H9 (cell line): Measurements from ENCODE around the gene MGAT5. TPM values are rescaled to one million over a fixed set of nuclear protein-coding genes. Genes with fewer than 3 reads are reported as not detected.

ENCODE experiments used
- DNase-seq: peaks from one replicate; pipeline ENCODE4 v3.0.0-alpha.2; 2017
- H2AFZ ChIP-seq: one replicate; pipeline ENCODE4 v1.6.1; 2013; ENCODE audit warnings: mild to moderate bottlenecking, low read length, control low read depth, moderate library complexity
- H2AK5ac ChIP-seq: 2 replicates; pipeline ENCODE4 v1.6.1; 2013; ENCODE audit warnings: low read length, control low read depth, mixed read lengths; ENCODE audit not compliant: insufficient read length
- H2BK120ac ChIP-seq: one replicate; pipeline ENCODE4 v1.6.1; 2013; ENCODE audit warnings: low read depth, mild to moderate bottlenecking, low read length, control low read depth, inconsistent platforms; ENCODE audit not compliant: poor library complexity, severe bottlenecking
- H2BK12ac ChIP-seq: 2 replicates; pipeline ENCODE4 v1.6.1; 2013; ENCODE audit warnings: low read length, control low read depth, mixed read lengths, low read depth; ENCODE audit not compliant: insufficient read length
- H2BK15ac ChIP-seq: 2 replicates; pipeline ENCODE4 v1.6.1; 2013; ENCODE audit warnings: low read depth, low read length, control low read depth
- H2BK20ac ChIP-seq: one replicate; pipeline ENCODE4 v1.6.1; 2013; ENCODE audit warnings: low read depth, mild to moderate bottlenecking, low read length, control low read depth, inconsistent platforms; ENCODE audit not compliant: poor library complexity, severe bottlenecking
- H2BK5ac ChIP-seq: 2 replicates; pipeline ENCODE4 v1.6.1; 2013; ENCODE audit warnings: low read length, control low read depth, mixed read lengths; ENCODE audit not compliant: insufficient read length
- H3K14ac ChIP-seq: 2 replicates; pipeline ENCODE4 v1.6.1; 2013; ENCODE audit warnings: low read length, control low read depth; ENCODE audit not compliant: insufficient read depth
- H3K18ac ChIP-seq: 2 replicates; pipeline ENCODE4 v1.6.1; 2013; ENCODE audit warnings: low read depth, mild to moderate bottlenecking, mixed read lengths, low read length, control low read depth; ENCODE audit not compliant: insufficient read length
- H3K23ac ChIP-seq: 2 replicates; pipeline ENCODE4 v1.6.1; 2013; ENCODE audit warnings: low read length, control low read depth, mixed read lengths, low read depth; ENCODE audit not compliant: insufficient read length
- H3K23me2 ChIP-seq: 2 replicates; pipeline ENCODE4 v1.6.1; 2013; ENCODE audit warnings: low read depth, mild to moderate bottlenecking, mixed read lengths, low read length, control low read depth; ENCODE audit not compliant: insufficient read length, poor library complexity, severe bottlenecking
- H3K27ac ChIP-seq: 2 replicates; pipeline ENCODE4 v1.5.1; 2013; ENCODE audit warnings: low read length, control low read depth, mixed read lengths, low read depth; ENCODE audit not compliant: insufficient read length
- H3K27me3 ChIP-seq: 2 replicates; pipeline ENCODE4 v1.6.1; 2013; ENCODE audit warnings: low read length, control low read depth, inconsistent platforms; ENCODE audit not compliant: insufficient read depth
- H3K4ac ChIP-seq: 2 replicates; pipeline ENCODE4 v1.6.1; 2013; ENCODE audit warnings: low read depth, mild to moderate bottlenecking, control low read depth, inconsistent platforms, low read length, moderate library complexity
- H3K4me1 ChIP-seq: 2 replicates; pipeline ENCODE4 v1.6.1; 2013; ENCODE audit warnings: low read length, control low read depth, inconsistent platforms; ENCODE audit not compliant: insufficient read depth
- H3K4me2 ChIP-seq: 2 replicates; pipeline ENCODE4 v1.6.1; 2013; ENCODE audit warnings: low read length, control low read depth, mixed read lengths; ENCODE audit not compliant: insufficient read length, insufficient read depth
- H3K56ac ChIP-seq: 2 replicates; pipeline ENCODE4 v1.6.1; 2013; ENCODE audit warnings: low read depth, mild to moderate bottlenecking, mixed read lengths, low read length, control low read depth; ENCODE audit not compliant: insufficient read length
- H3K79me1 ChIP-seq: 2 replicates; pipeline ENCODE4 v1.6.1; 2013; ENCODE audit warnings: low read depth, mild to moderate bottlenecking, moderate library complexity, low read length, control low read depth, inconsistent platforms; ENCODE audit not compliant: insufficient read depth, poor library complexity, severe bottlenecking
- H3K79me2 ChIP-seq: 2 replicates; pipeline ENCODE4 v1.6.1; 2013; ENCODE audit warnings: low read length, control low read depth, inconsistent platforms; ENCODE audit not compliant: insufficient read depth
- H3K9ac ChIP-seq: 2 replicates; pipeline ENCODE4 v1.6.1; 2013; ENCODE audit warnings: low read length, control low read depth, mixed read lengths; ENCODE audit not compliant: insufficient read length; ENCODE audit errors: extremely low read depth
- H3K9me3 ChIP-seq: one replicate; pipeline ENCODE4 v1.6.1; 2013; ENCODE audit warnings: low read depth, low read length, inconsistent platforms; ENCODE audit not compliant: control insufficient read depth
- H3T11ph ChIP-seq: one replicate; pipeline ENCODE4 v1.6.1; 2013; ENCODE audit warnings: mild to moderate bottlenecking, low read length, control low read depth, inconsistent platforms
- H4K20me1 ChIP-seq: one replicate; pipeline ENCODE4 v1.6.1; 2013; ENCODE audit not compliant: control insufficient read depth, insufficient read length, insufficient read depth
- H4K5ac ChIP-seq: 2 replicates; pipeline ENCODE4 v1.6.1; 2013; ENCODE audit warnings: low read depth, mild to moderate bottlenecking, mixed read lengths, low read length, control low read depth; ENCODE audit not compliant: insufficient read length
- H4K8ac ChIP-seq: replicated peaks from 2 replicates; pipeline ENCODE4 v1.6.1; 2013; ENCODE audit warnings: low read length, control low read depth, mixed read lengths, low read depth; ENCODE audit not compliant: insufficient read length
- H4K91ac ChIP-seq: 2 replicates; pipeline ENCODE4 v1.6.1; 2013; ENCODE audit warnings: low read depth, mild to moderate bottlenecking, moderate library complexity, mixed read lengths, low read length, control low read depth; ENCODE audit not compliant: insufficient read length
- H3K27ac Mint-ChIP-seq, 3 experiments: 2 replicates in 2 of 3; 3 replicates in 1 of 3; pipeline ENCODE4 v1.8.0; 2020 to 2021; ENCODE audit warnings: mixed read lengths in 3 of 3, mild to moderate bottlenecking in 1 of 3, moderate library complexity in 1 of 3
- H3K27me3 Mint-ChIP-seq: 2 replicates; pipeline ENCODE4 v1.8.0; 2021; ENCODE audit warnings: low read depth, mild to moderate bottlenecking, moderate library complexity, mixed read lengths
- H3K36me3 Mint-ChIP-seq, 3 experiments: 2 replicates in 2 of 3; 3 replicates in 1 of 3; pipeline ENCODE4 v1.8.0; 2020 to 2021; ENCODE audit warnings: low read depth in 3 of 3, mixed read lengths in 3 of 3; ENCODE audit not compliant: insufficient read depth in 1 of 3
- H3K4me1 Mint-ChIP-seq, 2 experiments: 2 replicates each; pipeline ENCODE4 v1.8.0; 2020; ENCODE audit warnings: mixed read lengths in 2 of 2
- H3K4me3 Mint-ChIP-seq, 2 experiments: 2 replicates in 1 of 2; 3 replicates in 1 of 2; pipeline ENCODE4 v1.8.0; 2020 to 2021; ENCODE audit warnings: mild to moderate bottlenecking in 2 of 2, mixed read lengths in 2 of 2, moderate library complexity in 1 of 2
- H3K9me3 Mint-ChIP-seq, 2 experiments: 2 replicates in 1 of 2; 3 replicates in 1 of 2; pipeline ENCODE4 v1.8.0; 2020; ENCODE audit warnings: mild to moderate bottlenecking in 2 of 2, mixed read lengths in 2 of 2, moderate library complexity in 1 of 2
- WGBS: extraction: QIAGEN DNeasy Blood & Tissue Kit; methylation state at CpG from one replicate; pipeline ENCODE4 v1.1.7; 2013; ENCODE audit warnings: missing lambda C conversion rate, low lambda C conversion rate, mixed read lengths; ENCODE audit not compliant: insufficient read length; ENCODE audit errors: extremely low coverage; 5-methylcytosine and 5-hydroxymethylcytosine counted together
- total RNA-seq: library from RNA; stranded (reverse); gene quantifications from 2 replicates; pipeline ENCODE4 v1.2.1, GENCODE V29; 2021
- TF ChIP-seq, protein P1 (sequence below): fragments of 200-600 bp; sonication (generic); conservative IDR thresholded peaks from 3 replicates; pipeline ENCODE4 v1.8.0; 2021; ENCODE audit warnings: antibody characterized with exemption, mild to moderate bottlenecking

Gene MGAT5
- total RNA-seq, 1 experiment from 2014 or later = 25.7 TPM

DNA sequence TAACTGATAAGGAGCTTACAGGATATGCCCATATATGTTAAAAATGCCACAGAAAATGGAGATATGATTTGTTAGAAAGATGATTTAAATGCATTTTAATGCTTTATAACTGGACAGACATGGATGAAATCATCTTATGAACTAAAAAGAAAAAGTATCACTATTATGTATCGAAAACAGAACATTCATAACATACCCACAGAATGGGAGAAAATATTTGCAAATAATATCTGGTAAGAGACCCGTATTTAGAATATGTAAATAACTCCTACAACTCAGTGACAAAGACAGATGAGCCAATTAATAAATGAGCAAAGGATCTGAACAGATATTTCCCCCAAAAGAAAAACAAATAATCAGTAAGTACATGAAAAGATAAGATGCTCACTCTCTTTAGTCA lies 24.3 kb upstream of the MGAT5 start:
- Histone ChIP-seq H2BK12ac (no peak overlapping the region), H3K18ac (no peak overlapping the region), H4K5ac (no peak overlapping the region), H2AFZ (no peak overlapping the region), H3K9me3 (peaks cover 9% of the 10 kb centered on the region), H4K8ac (no peak overlapping the region), H2BK15ac (no peak overlapping the region), H3K23ac (no peak overlapping the region), H4K20me1 (no peaks in the 10 kb centered on the region), H2AK5ac (no peak overlapping the region), H2BK20ac (no peak overlapping the region), H3K4ac (no peak overlapping the region), H3K79me1 (peaks cover 7% of the 10 kb centered on the region), H2BK5ac (no peak overlapping the region), H3K27me3 (no peaks in the 10 kb centered on the region), H3K27ac (no peak overlapping the region), H3K9ac (no peak overlapping the region), H3K4me2 (no peak overlapping the region), H3K79me2 (peaks cover 2% of the 10 kb centered on the region; the same call in 1 of the 2 replicates), H3K23me2 (no peaks in the 10 kb centered on the region), H2BK120ac (no peak overlapping the region), H3K14ac (no peak overlapping the region), H4K91ac (no peak overlapping the region), H3K56ac (no peak overlapping the region), H3K4me1 (no peaks in the 10 kb centered on the region), H3T11ph (no peak overlapping the region)
- Mint-ChIP-seq H3K4me3 (no peak overlapping the region), H3K27me3 (no peaks in the 10 kb centered on the region), H3K9me3 (peaks cover 31 to 32% of the 10 kb centered on the region in 2 experiments), H3K4me1 (peaks cover 11 to 14% of the 10 kb centered on the region in 2 experiments), H3K27ac (no peak overlapping the region), H3K36me3 (peaks cover 22 to 35% (median 23%) of the 10 kb centered on the region in 3 experiments)
- TF ChIP-seq, protein P1, sequence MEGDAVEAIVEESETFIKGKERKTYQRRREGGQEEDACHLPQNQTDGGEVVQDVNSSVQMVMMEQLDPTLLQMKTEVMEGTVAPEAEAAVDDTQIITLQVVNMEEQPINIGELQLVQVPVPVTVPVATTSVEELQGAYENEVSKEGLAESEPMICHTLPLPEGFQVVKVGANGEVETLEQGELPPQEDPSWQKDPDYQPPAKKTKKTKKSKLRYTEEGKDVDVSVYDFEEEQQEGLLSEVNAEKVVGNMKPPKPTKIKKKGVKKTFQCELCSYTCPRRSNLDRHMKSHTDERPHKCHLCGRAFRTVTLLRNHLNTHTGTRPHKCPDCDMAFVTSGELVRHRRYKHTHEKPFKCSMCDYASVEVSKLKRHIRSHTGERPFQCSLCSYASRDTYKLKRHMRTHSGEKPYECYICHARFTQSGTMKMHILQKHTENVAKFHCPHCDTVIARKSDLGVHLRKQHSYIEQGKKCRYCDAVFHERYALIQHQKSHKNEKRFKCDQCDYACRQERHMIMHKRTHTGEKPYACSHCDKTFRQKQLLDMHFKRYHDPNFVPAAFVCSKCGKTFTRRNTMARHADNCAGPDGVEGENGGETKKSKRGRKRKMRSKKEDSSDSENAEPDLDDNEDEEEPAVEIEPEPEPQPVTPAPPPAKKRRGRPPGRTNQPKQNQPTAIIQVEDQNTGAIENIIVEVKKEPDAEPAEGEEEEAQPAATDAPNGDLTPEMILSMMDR = no peak
- no peak for DNase-seq
- no CpG with 5 or more reads among the region's 2 CpGs for WGBS
